Activated T-cell treated with anti-CD3 and anti-CD28 coated beads, Interleukin-2, amount 50 U/mL, for 4 hours (primary cell): ENCODE data around the gene ZC3H13. TPM values are rescaled to one million over a fixed set of nuclear protein-coding genes. Genes with fewer than 3 reads are reported as not detected.

Experiments used
- total RNA-seq, 3 donors: library from RNA; stranded (reverse); gene quantifications; one replicate each; pipeline ENCODE4 v1.2.1, GENCODE V29; 2021

The ZC3H13 gene
- total RNA-seq, 3 donors from 2014 or later: 52.2 to 59.7 (median 56.1) TPM

Other genes starting within 250 kb of the ZC3H13 start
- under 1 TPM in 2 of 3 donors, not detected in 1; 0.03 to 0.05 TPM for gene SIAH3, start 201.0 kb downstream of the ZC3H13 start, total RNA-seq
- under 1 TPM; 0.11 to 0.23 (median 0.21) TPM for gene CPB2, start 52.3 kb upstream of the ZC3H13 start, total RNA-seq
- 100 to 1,000 TPM; 617 to 663 (median 631) TPM for gene LCP1, start 129.4 kb upstream of the ZC3H13 start, total RNA-seq
- under 1 TPM in 1 of 3 donors, not detected in 2; 0.16 TPM for gene LRRC63, start 159.2 kb upstream of the ZC3H13 start, total RNA-seq